GM12878 (cell line): ENCODE measurements around the gene COL19A1. TPM values are rescaled to one million over a fixed set of nuclear protein-coding genes. Genes with fewer than 3 reads are reported as not detected.

Experiments used
- ATAC-seq: fragments of 200-7000 bp; cut with Tn5 transposase; 3 replicates; pipeline ENCODE4 v1.9.1; 2020; ENCODE audit warnings: mild to moderate bottlenecking, moderate library complexity
- BruUV-seq: library from RNA; stranded (reverse); fragments of 400-500 nt; replicated peaks from 2 replicates; lab custom pipeline; 2021; lab: Mats Ljungman, UMichigan
- CTCF ChIA-PET: fragments of 300-600 bp; sonication (Branson Sonifier 250); formaldehyde crosslinking; extraction: SDS; loops from one replicate; lab custom pipeline; 2021; ENCODE audit warnings: inconsistent platforms; lab: Yijun Ruan, JAX
- POLR2A ChIA-PET: fragments of 350-600 bp; formaldehyde crosslinking; extraction: SDS; loops from one replicate; lab custom pipeline; 2021; ENCODE audit warnings: inconsistent platforms; lab: Charles Lee
- RAD21 ChIA-PET: fragments of 300-600 bp; sonication (Branson Sonifier 250); formaldehyde crosslinking; loops from one replicate; lab custom pipeline; 2023; ENCODE audit warnings: antibody characterized with exemption; ENCODE audit not compliant: unreplicated experiment; lab: Charles Lee
- SMC1A ChIA-PET: fragments of 300-600 bp; sonication (Branson Sonifier 250); formaldehyde crosslinking; loops from one replicate; lab custom pipeline; 2023; ENCODE audit not compliant: unreplicated experiment, uncharacterized antibody; lab: Charles Lee
- DNase-seq: peaks from one replicate; pipeline ENCODE4 v3.0.0-alpha.2; 2011; ENCODE audit warnings: low read depth, low spot score
- FAIRE-seq: peaks from 3 replicates; lab custom pipeline; 2011; peaks lifted over from hg19 to GRCh38; lab: Jason Lieb, UNC
- H2AFZ ChIP-seq: 2 replicates; pipeline ENCODE4 v1.6.0; 2011; ENCODE audit warnings: low read depth, low read length, control low read depth; ENCODE audit not compliant: control insufficient read depth
- H3K27ac ChIP-seq: 2 replicates; pipeline ENCODE4 v1.5.1; 2011; ENCODE audit warnings: control low read depth; ENCODE audit not compliant: control insufficient read depth, insufficient read depth
- H3K27me3 ChIP-seq, 2 experiments: replicated peaks in 1 of 2; 2 replicates each; pipeline versions ENCODE4 v1.6.0 to v1.6.1; 2011; ENCODE audit warnings: low read length in 1 of 2; ENCODE audit not compliant: control insufficient read depth in 2 of 2, insufficient read depth in 2 of 2
- H3K36me3 ChIP-seq, 2 experiments: 2 replicates each; pipeline ENCODE4 v1.5.1; 2011; ENCODE audit warnings: low read length in 1 of 2; ENCODE audit not compliant: control insufficient read depth in 2 of 2, insufficient read depth in 2 of 2
- H3K4me1 ChIP-seq: 2 replicates; pipeline ENCODE4 v1.6.1; 2011; ENCODE audit warnings: mild to moderate bottlenecking, low read length, moderate library complexity, mixed read lengths; ENCODE audit not compliant: control insufficient read depth, insufficient read depth
- H3K4me2 ChIP-seq: 2 replicates; pipeline ENCODE4 v1.6.0; 2011; ENCODE audit warnings: control low read depth; ENCODE audit not compliant: control insufficient read depth, insufficient read depth
- H3K4me3 ChIP-seq: fragments of 200-600 bp; sonication (generic); 2 replicates; pipeline ENCODE4 v1.5.1; 2016
- H3K79me2 ChIP-seq: 2 replicates; pipeline ENCODE4 v1.6.0; 2011; ENCODE audit warnings: low read length; ENCODE audit not compliant: control insufficient read depth, insufficient read depth
- H3K9ac ChIP-seq: 2 replicates; pipeline ENCODE4 v1.8.0; 2011; ENCODE audit warnings: low read length, control low read depth, mixed read lengths; ENCODE audit not compliant: control insufficient read depth, insufficient read depth
- H3K9me3 ChIP-seq: replicated peaks from 3 replicates; pipeline ENCODE4 v1.5.1; 2011; ENCODE audit warnings: mild to moderate bottlenecking, low read length; ENCODE audit not compliant: control insufficient read depth, insufficient read depth
- H4K20me1 ChIP-seq: 2 replicates; pipeline ENCODE4 v1.6.0; 2011; ENCODE audit not compliant: control insufficient read depth, insufficient read depth
- CTCF ChIP-seq, 3 experiments: IDR thresholded peaks in 2 of 3; conservative IDR thresholded peaks in 1 of 3; 2 replicates each; pipeline ENCODE4 v1.5.1; 2011; ENCODE audit warnings: low read depth in 3 of 3, low read length in 3 of 3, mild to moderate bottlenecking in 3 of 3, control low read depth in 2 of 3, moderate library complexity in 2 of 3, inconsistent platforms in 1 of 3, mixed read lengths in 1 of 3; ENCODE audit not compliant: control insufficient read depth in 2 of 3, insufficient read depth in 1 of 3; ENCODE audit errors: extremely low read depth in 1 of 3
- PAX5 ChIP-seq: IDR thresholded peaks from 2 replicates; pipeline ENCODE4 v1.6.1; 2011; ENCODE audit warnings: low read depth, low read length, borderline replicate concordance
- PKNOX1 ChIP-seq: fragments of 450-650 bp; IDR thresholded peaks from 2 replicates; pipeline ENCODE4 v1.6.1; 2016; ENCODE audit warnings: mild to moderate bottlenecking
- RAD21 ChIP-seq: IDR thresholded peaks from 2 replicates; pipeline ENCODE4 v1.6.1; 2011; ENCODE audit warnings: mild to moderate bottlenecking, low read depth, low read length, moderate library complexity; ENCODE audit not compliant: insufficient read depth
- USF1 ChIP-seq: IDR thresholded peaks from 2 replicates; pipeline ENCODE4 v1.6.1; 2011; ENCODE audit warnings: borderline replicate concordance, low read depth, mild to moderate bottlenecking, moderate library complexity, mixed read lengths, low read length; ENCODE audit not compliant: insufficient read depth; ENCODE audit errors: extremely low read length
- ZNF24 ChIP-seq: fragments of 450-650 bp; IDR thresholded peaks from 2 replicates; pipeline ENCODE4 v1.6.1; 2017; ENCODE audit warnings: antibody characterized with exemption, mild to moderate bottlenecking
- WGBS: methylation state at CpG from one replicate; pipeline ENCODE4 v1.1.6; 2016; ENCODE audit warnings: low lambda C conversion rate; ENCODE audit not compliant: insufficient replicate concordance, insufficient coverage; ENCODE audit errors: missing lambda C conversion rate; 5-methylcytosine and 5-hydroxymethylcytosine counted together
- in situ Hi-C: fragments of 300-500 bp; cut with MboI; formaldehyde crosslinking; loops from 9 replicates; pipeline ENCODE4 v1.14.3; 2018; ENCODE audit warnings: mixed read lengths
- intact Hi-C: fragments of 100-400 bp; cut with micrococcal nuclease; formaldehyde crosslinking; loops from one replicate; pipeline ENCODE4 v1.14.2; 2022; ENCODE audit not compliant: unreplicated experiment
- polyA plus RNA-seq, 11 experiments: library from polyadenylated mRNA; depleted of rRNA in 4 of 11; unstranded in 6 of 11; stranded (reverse) in 5 of 11; fragments of >200 nt; fragmentation: Nextera tagmentation in 4 of 11; fragmentation: Illumina TruSeq in 1 of 11; extraction: Ambion mirVana in 4 of 11; extraction: Trizol in 1 of 11; gene quantifications; 1 replicate in 1 of 11; 2 replicates in 10 of 11; pipeline versions ENCODE4 v1.2.1 to v1.2.3, GENCODE V29; 2011 to 2016; ENCODE audit warnings: inconsistent platforms in 2 of 11, missing spikeins in 2 of 11, low read depth in 1 of 11
- total RNA-seq, 4 experiments: library from RNA; depleted of rRNA in 3 of 4; stranded (reverse); fragments of >200 nt in 3 of 4; fragmentation: Illumina TruSeq in 1 of 4; extraction: Trizol in 1 of 4; gene quantifications; 2 replicates each; pipeline versions ENCODE4 v1.2.1 to v1.2.3, GENCODE V29; 2013 to 2021

Gene COL19A1
- total and polyA plus RNA-seq, 10 of the 15 experiments (the other 5 are each of a cell fraction or from before 2014, with no cell fraction given): 1.1 to 13.5 (median 4.1) TPM

- H2AFZ ChIP-seq: no peak overlapping the region
- no TSS peak for BruUV-seq
- CTCF ChIA-PET: interaction anchor here (0.5 to 3.5 kb wide), 3 partner anchors 8 to 823 kb away, joined by 3 to 21 read pairs (median 5); no protein-coding TSS in a partner anchor
- SMC1A ChIA-PET: interaction anchor here (1.1 to 1.6 kb wide), 2 partner anchors 11 to 13 kb away, joined by 4 to 5 read pairs; no protein-coding TSS in a partner anchor
- H3K79me2 ChIP-seq: no peaks in the 10 kb centered on the region
- no peaks in the 10 kb centered on the region for H3K9me3 ChIP-seq
- TF ChIP-seq ZNF24 (no peak), PKNOX1 (peak; percentile 44; the same call in 1 of the 2 replicates)
- no peaks in the 10 kb centered on the region for H4K20me1 ChIP-seq
- POLR2A ChIA-PET: no interaction called here
- no peak overlapping the region for H3K27ac ChIP-seq
- no peak overlapping the region for H3K4me2 ChIP-seq
- H3K9ac ChIP-seq: no peak overlapping the region
- DNase-seq (no peak), ATAC-seq (no peak; the same call in 2 of the 3 replicates), FAIRE-seq (no peak)
- H3K36me3 ChIP-seq: peaks cover 0 to 2% of the 10 kb centered on the region in 2 experiments; a peak in 3 of 4 replicates
- no peak overlapping the region for H3K4me3 ChIP-seq
- H3K4me1 ChIP-seq: no peaks in the 10 kb centered on the region
- RAD21 ChIA-PET: interaction anchor here (1.9 kb wide), 1 partner anchor 13 kb away, joined by 6 read pairs; no protein-coding TSS in a partner anchor
- 95% methylated on average over 1 of the region's 1 CpG for WGBS
- in situ Hi-C loops (no loop called here), intact Hi-C loops (no loop called here)
- H3K27me3 ChIP-seq: no peaks in the 10 kb centered on the region
Measured at GRCh38 chr6:70208235-70208790, 342.0 kb downstream of the COL19A1 start.

- 93% methylated on average over 2 of the region's 2 CpGs for WGBS
- ChIA-PET CTCF (interaction anchor here (3.2 kb wide), 1 partner anchor 11 kb away, joined by 30 read pairs; no protein-coding TSS in a partner anchor), SMC1A (interaction anchor here (0.7 kb wide), 1 partner anchor 63 kb away, joined by 3 read pairs; no protein-coding TSS in a partner anchor), RAD21 (interaction anchor here (2.3 kb wide), 1 partner anchor 10 kb away, joined by 7 read pairs; no protein-coding TSS in a partner anchor), POLR2A (no interaction called here)
- Histone ChIP-seq H3K9me3 (no peaks in the 10 kb centered on the region), H3K36me3 (peaks cover 0 to 2% of the 10 kb centered on the region in 2 experiments; a peak in 3 of 4 replicates), H3K79me2 (no peaks in the 10 kb centered on the region), H3K9ac (no peak overlapping the region), H2AFZ (no peak overlapping the region), H3K27ac (no peak overlapping the region), H3K4me3 (no peak overlapping the region), H4K20me1 (no peaks in the 10 kb centered on the region), H3K4me1 (no peaks in the 10 kb centered on the region), H3K4me2 (no peak overlapping the region), H3K27me3 (no peaks in the 10 kb centered on the region)
- ATAC-seq (peak; percentile 62), FAIRE-seq (no peak), DNase-seq (no peak)
- TF ChIP-seq PAX5: no peak
- no peak for TF ChIP-seq USF1
- TF ChIP-seq RAD21: 0 out of 2 replicates have a peak, but pooled peaks have one; percentile 9
- peak; percentile 8 to 37 (median 30); a peak in 4 of 6 replicates for TF ChIP-seq CTCF (IDR thresholded peaks at IDR 0.05 in 2 of 3, conservative IDR thresholded peaks at IDR 0.05 in 1 of 3; ENCODE audit: control insufficient read depth in 2 of 3, extremely low read depth in 1 of 3, insufficient read depth in 1 of 3, low read depth in 3 of 3, low read length in 3 of 3)
- BruUV-seq: no TSS peak
- in situ Hi-C loops: no loop called here
- intact Hi-C loops: no loop called here
Measured at GRCh38 chr6:70210462-70210861, 344.1 kb downstream of the COL19A1 start.
